Suprapubic skin (tissue), 4 donors: ENCODE data around the gene CTNNA2. TPM values are rescaled to one million over a fixed set of nuclear protein-coding genes. Genes with fewer than 3 reads are reported as not detected.

Experiments
- DNase-seq, 2 donors: peaks; one replicate each; pipeline ENCODE4 v3.0.0-alpha.2; 2019; ENCODE audit warnings: low spot score in 2 of 2
- H3K27ac ChIP-seq: fragments of 200-600 bp; sonication (generic); one replicate; pipeline ENCODE4 v1.5.1; 2019
- H3K27me3 ChIP-seq: fragments of 200-600 bp; sonication (generic); one replicate; pipeline ENCODE4 v1.5.1; 2019
- H3K36me3 ChIP-seq: fragments of 200-600 bp; sonication (generic); one replicate; pipeline ENCODE4 v1.5.1; 2019
- H3K4me1 ChIP-seq: fragments of 200-600 bp; sonication (generic); one replicate; pipeline ENCODE4 v1.5.1; 2019
- H3K4me3 ChIP-seq: fragments of 200-600 bp; sonication (generic); one replicate; pipeline ENCODE4 v1.5.1; 2019; ENCODE audit warnings: mild to moderate bottlenecking
- H3K9me3 ChIP-seq: fragments of 200-600 bp; sonication (generic); one replicate; pipeline ENCODE4 v1.5.1; 2019
- EP300 ChIP-seq: sonication (generic); formaldehyde crosslinking; IDR thresholded peaks from one replicate; pipeline ENCODE4 v1.6.1; 2017; ENCODE audit warnings: antibody characterized with exemption
- POLR2A ChIP-seq, 2 donors: fragments of 450-650 bp; IDR thresholded peaks; one replicate each; pipeline ENCODE4 v1.6.1; 2017; ENCODE audit warnings: antibody characterized with exemption in 2 of 2, mild to moderate bottlenecking in 2 of 2, moderate library complexity in 2 of 2
- POLR2AphosphoS5 ChIP-seq, 3 donors: sonication (generic); formaldehyde crosslinking; IDR thresholded peaks; one replicate each; pipeline ENCODE4 v1.6.1; 2017; ENCODE audit warnings: antibody characterized with exemption in 3 of 3
- WGBS: methylation state at CpG from one replicate; pipeline ENCODE4 v1.1.5; 2018; 5-methylcytosine and 5-hydroxymethylcytosine counted together
- total RNA-seq, 4 donors: library from RNA; depleted of rRNA; stranded (reverse); fragments of >200 nt; gene quantifications; one replicate each; pipeline ENCODE4 v1.1.0, GENCODE V29; 2016
- TF ChIP-seq, protein P1 (sequence below), 2 donors: fragments of 200-600 bp in 1 of 2; fragments of 450-650 bp in 1 of 2; sonication (generic) in 1 of 2; IDR thresholded peaks; one replicate each; pipeline ENCODE4 v1.5.1; 2016 to 2019; ENCODE audit warnings: antibody characterized with exemption in 2 of 2, mild to moderate bottlenecking in 1 of 2, moderate library complexity in 1 of 2

The CTNNA2 gene
- total RNA-seq, 4 donors from 2014 or later: 0.15 to 0.21 TPM; not detected in 2

- Histone ChIP-seq H3K4me3 (no peak overlapping the region), H3K9me3 (no peaks in the 10 kb centered on the region), H3K4me1 (peaks cover 18% of the 10 kb centered on the region), H3K27ac (no peak overlapping the region), H3K36me3 (no peaks in the 10 kb centered on the region), H3K27me3 (peaks cover 37% of the 10 kb centered on the region)
- 54% methylated on average over 5 of the region's 5 CpGs for WGBS
- no peak for DNase-seq
- TF ChIP-seq POLR2A (IDR thresholded peaks at IDR 0.05): no peak
- TF ChIP-seq EP300: no peak
- TF ChIP-seq, protein P1, sequence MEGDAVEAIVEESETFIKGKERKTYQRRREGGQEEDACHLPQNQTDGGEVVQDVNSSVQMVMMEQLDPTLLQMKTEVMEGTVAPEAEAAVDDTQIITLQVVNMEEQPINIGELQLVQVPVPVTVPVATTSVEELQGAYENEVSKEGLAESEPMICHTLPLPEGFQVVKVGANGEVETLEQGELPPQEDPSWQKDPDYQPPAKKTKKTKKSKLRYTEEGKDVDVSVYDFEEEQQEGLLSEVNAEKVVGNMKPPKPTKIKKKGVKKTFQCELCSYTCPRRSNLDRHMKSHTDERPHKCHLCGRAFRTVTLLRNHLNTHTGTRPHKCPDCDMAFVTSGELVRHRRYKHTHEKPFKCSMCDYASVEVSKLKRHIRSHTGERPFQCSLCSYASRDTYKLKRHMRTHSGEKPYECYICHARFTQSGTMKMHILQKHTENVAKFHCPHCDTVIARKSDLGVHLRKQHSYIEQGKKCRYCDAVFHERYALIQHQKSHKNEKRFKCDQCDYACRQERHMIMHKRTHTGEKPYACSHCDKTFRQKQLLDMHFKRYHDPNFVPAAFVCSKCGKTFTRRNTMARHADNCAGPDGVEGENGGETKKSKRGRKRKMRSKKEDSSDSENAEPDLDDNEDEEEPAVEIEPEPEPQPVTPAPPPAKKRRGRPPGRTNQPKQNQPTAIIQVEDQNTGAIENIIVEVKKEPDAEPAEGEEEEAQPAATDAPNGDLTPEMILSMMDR (IDR thresholded peaks at IDR 0.05): no peak
- TF ChIP-seq POLR2AphosphoS5 (IDR thresholded peaks at IDR 0.05): no peak
Measured at GRCh38 chr2:80299661-80300060, 786.8 kb downstream of the CTNNA2 start.

- Histone ChIP-seq H3K36me3 (no peaks in the 10 kb centered on the region), H3K9me3 (no peaks in the 10 kb centered on the region), H3K27ac (no peak overlapping the region), H3K4me1 (peaks cover 18% of the 10 kb centered on the region), H3K27me3 (peaks cover 43% of the 10 kb centered on the region), H3K4me3 (no peak overlapping the region)
- WGBS: 60% methylated on average over 1 of the region's 1 CpG
- no peak for DNase-seq
- TF ChIP-seq, protein P1 (IDR thresholded peaks at IDR 0.05): no peak
- no peak for TF ChIP-seq EP300
- no peak for TF ChIP-seq POLR2AphosphoS5 (IDR thresholded peaks at IDR 0.05)
- TF ChIP-seq POLR2A (IDR thresholded peaks at IDR 0.05): no peak
Measured at GRCh38 chr2:80300346-80300745, 787.5 kb downstream of the CTNNA2 start.

DNA sequence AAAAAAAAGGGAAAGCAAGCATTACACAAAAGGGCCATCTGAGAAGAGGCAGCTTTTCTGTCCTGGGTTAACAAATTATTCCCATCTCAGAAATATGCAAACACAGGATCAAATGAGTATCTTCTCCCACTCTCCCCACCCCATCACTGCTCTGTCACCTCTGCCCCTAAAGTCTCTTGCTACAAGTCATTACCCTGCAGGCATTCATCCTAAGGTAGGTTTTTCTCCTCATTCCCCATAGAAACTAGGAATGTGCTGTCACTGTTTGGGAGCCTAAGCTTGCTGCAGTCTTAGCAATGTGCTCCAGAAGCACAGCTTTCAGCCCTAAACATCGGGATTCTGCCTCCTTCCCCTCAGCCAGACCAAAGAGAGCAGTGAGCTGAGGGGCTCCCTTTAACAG is 788.1 kb downstream of the CTNNA2 start:
- H3K4me1 ChIP-seq: peaks cover 18% of the 10 kb centered on the region
- TF ChIP-seq POLR2A (IDR thresholded peaks at IDR 0.05) (no peak), EP300 (no peak), POLR2AphosphoS5 (IDR thresholded peaks at IDR 0.05) (no peak)
- TF ChIP-seq, protein P1 (IDR thresholded peaks at IDR 0.05): no peak
- H3K4me3 ChIP-seq: no peak overlapping the region
- no peaks in the 10 kb centered on the region for H3K36me3 ChIP-seq
- 42% methylated on average over 1 of the region's 1 CpG for WGBS
- DNase-seq: no peak
- no peaks in the 10 kb centered on the region for H3K9me3 ChIP-seq
- H3K27me3 ChIP-seq: peaks cover 46% of the 10 kb centered on the region
- H3K27ac ChIP-seq: no peak overlapping the region

- no peak for DNase-seq
- Histone ChIP-seq H3K36me3 (no peaks in the 10 kb centered on the region), H3K27me3 (peaks cover 46% of the 10 kb centered on the region), H3K27ac (no peak overlapping the region), H3K9me3 (no peaks in the 10 kb centered on the region), H3K4me1 (peaks cover 18% of the 10 kb centered on the region), H3K4me3 (no peak overlapping the region)
- 30% methylated on average over 12 of the region's 12 CpGs for WGBS
- TF ChIP-seq POLR2AphosphoS5 (IDR thresholded peaks at IDR 0.05) (no peak), POLR2A (IDR thresholded peaks at IDR 0.05) (no peak), EP300 (no peak)
- TF ChIP-seq, protein P1 (IDR thresholded peaks at IDR 0.05): no peak
Measured at GRCh38 chr2:80302001-80302313, 789.1 kb downstream of the CTNNA2 start.

DNA sequence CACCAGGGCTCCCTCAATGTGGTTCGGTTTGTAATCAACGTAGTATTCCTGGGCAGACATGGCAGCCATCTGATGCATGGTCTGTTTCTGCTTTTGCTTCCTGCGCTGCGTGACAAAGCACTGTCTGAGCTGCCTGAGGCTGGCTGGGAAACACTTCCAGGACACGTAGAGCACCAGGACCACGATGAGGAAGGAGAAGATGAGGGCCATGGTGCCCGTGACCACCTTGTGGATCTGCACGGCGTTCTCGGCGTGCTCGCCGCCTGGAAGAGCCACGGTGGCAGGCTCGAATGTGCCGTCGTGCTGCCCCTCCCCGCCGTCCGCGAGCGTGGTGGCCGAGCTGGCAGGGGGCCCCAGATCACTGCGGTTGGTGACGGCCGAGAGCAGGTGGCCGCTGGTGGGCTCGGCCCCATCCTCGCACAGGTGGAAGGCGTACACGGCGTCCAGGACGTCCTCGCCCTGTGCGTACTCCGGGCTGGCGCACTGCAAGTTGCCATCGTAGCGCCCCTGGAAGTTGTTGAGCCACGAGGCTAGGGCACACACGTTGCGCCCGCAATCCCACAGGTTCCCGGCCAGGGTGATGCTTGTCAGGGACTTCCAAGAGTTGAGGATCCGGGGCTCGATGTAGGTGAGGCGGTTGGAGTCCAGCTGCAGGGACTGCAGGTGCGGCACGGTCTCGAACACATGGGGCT is 789.6 kb downstream of the CTNNA2 start:
- Histone ChIP-seq H3K4me3 (no peak overlapping the region), H3K9me3 (no peaks in the 10 kb centered on the region), H3K36me3 (no peaks in the 10 kb centered on the region), H3K4me1 (peaks cover 18% of the 10 kb centered on the region), H3K27ac (no peak overlapping the region), H3K27me3 (peaks cover 46% of the 10 kb centered on the region)
- TF ChIP-seq POLR2AphosphoS5 (IDR thresholded peaks at IDR 0.05) (no peak), POLR2A (IDR thresholded peaks at IDR 0.05) (no peak), EP300 (no peak)
- TF ChIP-seq, protein P1 (IDR thresholded peaks at IDR 0.05): no peak
- 7% methylated on average over 19 of the region's 50 CpGs for WGBS
- no peak for DNase-seq
